Dedifferentiated amniotic fluid mesenchymal stem cell (primary cell): ENCODE measurements around the gene TNFRSF25.
"Not testable (repeated sequence)": the region's sequence is repeated elsewhere in the genome, so short reads cannot be mapped to it uniquely, and the experiment has no call there.

Experiments
- DNase-seq: peaks from one replicate; pipeline ENCODE4 v3.0.0-alpha.2; 2016; ENCODE audit errors: extremely low spot score

TNFRSF25 gene

GRCh38 chr1:6450943-6451373, 15.0 kb downstream of the TNFRSF25 start:
- no peak for DNase-seq

GRCh38 chr1:6450486-6450885, 15.5 kb downstream of the TNFRSF25 start:
- DNase-seq = not testable (repeated sequence)

- DNase-seq = no peak
Measured at GRCh38 chr1:6450005-6450450, 15.9 kb downstream of the TNFRSF25 start.

GRCh38 chr1:6448749-6449631, 17.0 kb downstream of the TNFRSF25 start:
- no peak for DNase-seq

- DNase-seq = no peak
Measured at GRCh38 chr1:6447818-6448748, 17.9 kb downstream of the TNFRSF25 start.

- no peak for DNase-seq
Measured at GRCh38 chr1:6447016-6447817, 18.8 kb downstream of the TNFRSF25 start.

GRCh38 chr1:6446665-6447015, 19.3 kb downstream of the TNFRSF25 start:
- DNase-seq = no peak

- not testable (repeated sequence) for DNase-seq
Measured at GRCh38 chr1:6445929-6446328, 20.0 kb downstream of the TNFRSF25 start.

- no peak for DNase-seq
Measured at GRCh38 chr1:6445062-6445763, 20.8 kb downstream of the TNFRSF25 start.

GRCh38 chr1:6444377-6444776, 21.6 kb downstream of the TNFRSF25 start:
- DNase-seq = no peak

GRCh38 chr1:6443339-6444115, 22.4 kb downstream of the TNFRSF25 start:
- DNase-seq = no peak

GRCh38 chr1:6441586-6441985, 24.4 kb downstream of the TNFRSF25 start:
- no peak for DNase-seq

GRCh38 chr1:6440198-6441126, 25.5 kb downstream of the TNFRSF25 start:
- no peak for DNase-seq

GRCh38 chr1:6438047-6438525, 27.9 kb downstream of the TNFRSF25 start:
- no peak for DNase-seq

- not testable (repeated sequence) for DNase-seq
Measured at GRCh38 chr1:6437012-6437700, 28.8 kb downstream of the TNFRSF25 start.

- DNase-seq = not testable (repeated sequence)
Measured at GRCh38 chr1:6436277-6436676, 29.7 kb downstream of the TNFRSF25 start.

GRCh38 chr1:6435547-6435946, 30.4 kb downstream of the TNFRSF25 start:
- DNase-seq = no peak

GRCh38 chr1:6435129-6435528, 30.8 kb downstream of the TNFRSF25 start:
- no peak for DNase-seq
